Stimulated activated CD8-positive, alpha-beta memory T cell treated with anti-CD3 and anti-CD28 coated beads, Interleukin-12 subunit alpha, Interleukin-12 subunit beta, amount 100 ng/mL, for 24 hours (primary cell): Measurements from ENCODE around the gene FGFR3.
A peak's percentile ranks its signal among the peaks of the same experiment; 100 is the strongest.

ENCODE experiments used
- DNase-seq: peaks from one replicate; pipeline ENCODE4 v3.0.0-alpha.2; 2020; ENCODE audit errors: extremely low read depth

The FGFR3 gene

DNA sequence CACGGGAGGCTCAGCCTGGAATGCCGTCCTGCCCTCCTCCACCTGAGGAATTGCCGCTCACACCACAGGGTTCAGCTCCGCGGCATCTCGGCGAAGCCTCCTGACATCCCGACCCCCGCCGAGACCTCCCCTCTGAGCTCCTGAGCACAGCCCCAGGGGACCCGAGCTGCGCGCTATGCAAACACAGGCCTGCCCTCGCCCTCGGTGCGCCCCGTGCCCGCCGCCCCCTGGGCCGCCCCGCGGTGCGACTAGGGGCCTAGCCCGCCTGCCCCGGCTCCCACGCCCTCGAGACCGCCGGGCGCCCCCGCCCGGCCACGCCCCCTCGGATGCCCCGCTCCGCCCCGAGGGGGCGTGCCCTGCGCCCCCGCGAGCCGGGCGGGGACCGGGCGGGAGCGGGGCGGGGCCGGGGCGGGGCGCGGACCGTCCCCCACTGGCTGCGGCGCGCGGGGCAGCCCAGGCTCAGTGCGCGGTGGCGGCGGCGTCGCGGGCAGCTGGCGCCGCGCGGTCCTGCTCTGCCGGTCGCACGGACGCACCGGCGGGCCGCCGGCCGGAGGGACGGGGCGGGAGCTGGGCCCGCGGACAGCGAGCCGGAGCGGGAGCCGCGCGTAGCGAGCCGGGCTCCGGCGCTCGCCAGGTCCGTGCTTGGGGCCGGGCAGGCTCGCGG, at the start of gene FGFR3:
TSS of gene FGFR3 (plus strand) at position 462 of the 664 bp plus-strand sequence. CDS start 642 bp downstream, outside the sequence.
- DNase-seq: no peak

DNA sequence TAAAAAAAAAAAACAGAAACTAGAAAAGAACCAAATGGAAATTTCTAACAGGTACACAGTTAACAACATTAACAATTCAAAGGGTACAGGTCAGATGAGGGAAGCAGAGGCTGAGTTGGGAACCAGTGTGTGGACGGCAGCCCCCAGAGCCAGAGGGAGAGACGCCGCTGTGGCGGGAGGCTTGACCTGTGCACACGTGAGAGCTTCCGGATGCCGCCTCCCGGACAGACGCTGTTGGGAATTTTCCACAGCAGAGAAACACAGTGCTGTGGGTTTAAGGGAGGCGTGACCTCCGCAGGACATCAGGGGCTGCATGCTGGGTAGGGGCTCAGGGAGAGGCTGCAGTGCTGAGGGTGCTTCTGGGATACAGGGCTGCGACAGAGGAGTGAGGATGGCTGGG, 49.5 kb upstream of the FGFR3 start:
- DNase-seq: no peak

DNA sequence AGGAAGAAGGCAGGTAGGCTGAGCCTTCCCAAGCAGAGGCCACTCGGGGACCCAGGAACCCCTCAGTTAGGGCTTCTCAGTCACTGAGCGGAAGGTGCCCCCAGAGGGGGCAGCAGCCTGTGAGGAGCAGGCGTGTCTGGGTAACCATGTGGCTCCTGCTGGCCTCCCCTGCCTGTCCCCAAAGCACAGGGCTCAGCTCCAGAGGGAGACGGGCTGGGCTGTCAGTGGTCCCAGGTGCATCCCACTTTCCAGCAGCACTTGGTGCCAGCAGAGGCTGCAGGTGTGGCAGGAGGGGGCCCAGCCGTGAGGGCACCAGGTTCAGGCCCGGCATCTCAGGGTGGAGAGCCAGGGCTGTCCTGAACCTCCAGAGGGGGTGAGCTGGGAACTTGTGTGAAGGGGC, 49.1 kb upstream of the FGFR3 start:
- DNase-seq: no peak

DNA sequence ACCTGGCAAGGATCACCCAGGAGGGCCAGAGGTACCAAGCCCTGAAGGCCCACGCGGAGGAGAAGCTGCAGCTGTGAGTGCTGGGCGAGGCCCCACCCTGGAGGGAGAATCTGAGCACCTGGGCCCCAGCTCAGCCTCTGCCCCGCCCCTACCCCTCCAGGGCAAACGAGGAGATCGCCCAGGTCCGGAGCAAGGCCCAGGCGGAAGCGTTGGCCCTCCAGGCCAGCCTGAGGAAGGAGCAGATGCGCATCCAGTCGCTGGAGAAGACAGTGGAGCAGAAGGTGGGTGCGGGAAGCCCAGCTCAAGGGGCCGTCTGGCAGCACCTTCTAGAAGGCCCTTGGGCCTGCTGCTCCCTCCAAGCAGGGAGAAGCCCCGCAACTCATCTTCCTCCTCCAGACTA, 48.5 kb upstream of the FGFR3 start:
- no peak for DNase-seq

DNA sequence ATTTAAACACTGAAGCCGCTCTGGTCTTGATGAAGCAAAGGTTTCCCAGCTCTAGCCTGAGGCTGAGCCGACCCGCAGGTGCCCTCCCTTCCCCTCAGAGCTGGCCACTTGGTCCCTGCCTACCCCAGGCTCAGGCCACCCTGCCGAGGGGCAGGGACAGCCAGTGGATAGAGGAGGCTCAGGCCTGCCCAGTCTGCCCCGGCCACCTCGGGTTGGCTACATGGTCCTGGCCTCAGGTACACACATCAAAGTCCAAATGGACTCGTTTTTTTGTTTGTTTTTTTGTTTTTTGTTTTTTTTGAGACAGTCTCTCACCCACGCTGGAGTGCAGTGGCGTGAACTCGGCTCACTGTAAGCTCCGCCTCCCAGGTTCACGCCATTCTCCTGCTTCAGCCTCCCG, 47.9 kb upstream of the FGFR3 start:
- no peak for DNase-seq

DNA sequence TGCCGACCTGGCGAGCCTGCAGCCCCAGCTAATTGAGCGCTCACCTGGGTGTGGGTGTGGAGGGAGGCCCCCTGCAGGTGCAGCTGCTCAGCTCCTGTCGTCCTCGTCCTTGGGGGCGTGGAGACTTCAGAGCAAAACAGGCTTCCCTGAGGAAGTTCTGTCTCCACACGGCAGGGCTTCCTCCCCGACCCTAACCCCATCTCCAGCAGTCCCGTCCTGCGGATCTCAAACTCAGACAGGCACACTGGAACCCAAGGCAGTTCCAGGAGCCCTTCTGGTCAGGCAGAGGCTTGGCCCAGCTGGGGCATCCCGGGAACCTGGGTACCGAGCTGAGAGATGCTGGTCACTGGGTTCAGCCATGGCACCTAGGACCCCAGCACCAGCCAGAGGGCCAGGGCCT, 47.4 kb upstream of the FGFR3 start:
- no peak for DNase-seq

DNA sequence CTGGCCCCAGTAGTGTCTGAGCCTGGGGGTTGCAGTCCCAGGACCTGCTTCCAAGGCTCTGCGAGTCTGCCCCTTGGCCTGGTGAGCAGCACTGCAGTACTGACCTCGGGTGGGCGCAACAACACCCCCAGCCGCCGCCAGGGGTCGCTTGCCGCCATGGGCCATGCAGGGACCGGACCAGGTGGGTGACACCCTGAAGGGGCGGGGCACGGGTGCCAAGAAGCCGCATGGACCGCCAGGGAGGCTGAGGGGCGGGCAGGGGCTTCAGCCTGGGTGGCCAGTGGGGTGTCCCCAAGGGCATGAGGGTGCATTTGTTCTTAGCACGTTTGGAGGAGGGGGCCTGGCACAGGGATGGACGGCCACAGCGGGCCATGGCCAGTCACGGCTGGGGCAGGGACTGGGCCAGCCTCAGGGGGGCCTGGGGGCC, 46.8 kb upstream of the FGFR3 start:
- DNase-seq: peak; percentile 63

DNA sequence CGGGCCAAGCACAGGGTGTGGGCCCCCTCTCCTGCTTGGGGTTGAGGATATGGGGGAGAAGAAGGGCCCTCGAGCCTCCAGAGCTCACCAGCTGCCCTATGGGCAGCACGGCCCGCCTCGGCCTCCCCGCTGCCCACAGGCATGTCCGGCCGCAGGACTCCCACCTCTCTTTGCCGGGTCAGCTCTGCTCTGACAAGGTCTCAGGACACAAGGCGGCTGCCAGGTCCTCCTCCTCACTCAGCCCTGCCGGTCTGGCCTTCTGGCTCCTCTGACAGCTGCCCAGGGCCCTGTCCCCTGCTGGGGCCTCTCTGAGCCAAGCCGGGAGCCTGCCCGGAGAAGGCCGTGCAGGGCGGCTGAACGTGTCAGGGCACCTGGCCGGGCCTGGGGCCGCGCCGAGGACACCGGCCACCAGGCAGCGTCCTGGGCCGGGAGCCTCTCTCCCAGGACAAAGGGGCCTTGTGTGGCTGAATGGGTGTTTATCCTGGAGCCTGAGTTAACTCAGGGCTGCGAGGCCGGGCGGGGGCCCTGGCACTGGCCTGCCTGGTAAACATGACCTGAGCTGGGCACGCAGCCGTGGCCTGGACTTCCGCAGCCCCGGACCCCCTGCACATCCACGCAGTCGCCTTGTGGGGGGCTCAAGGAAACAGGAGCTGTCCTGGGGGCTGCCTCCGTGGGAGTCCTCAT, 46.0 kb upstream of the FGFR3 start:
- DNase-seq: no peak

DNA sequence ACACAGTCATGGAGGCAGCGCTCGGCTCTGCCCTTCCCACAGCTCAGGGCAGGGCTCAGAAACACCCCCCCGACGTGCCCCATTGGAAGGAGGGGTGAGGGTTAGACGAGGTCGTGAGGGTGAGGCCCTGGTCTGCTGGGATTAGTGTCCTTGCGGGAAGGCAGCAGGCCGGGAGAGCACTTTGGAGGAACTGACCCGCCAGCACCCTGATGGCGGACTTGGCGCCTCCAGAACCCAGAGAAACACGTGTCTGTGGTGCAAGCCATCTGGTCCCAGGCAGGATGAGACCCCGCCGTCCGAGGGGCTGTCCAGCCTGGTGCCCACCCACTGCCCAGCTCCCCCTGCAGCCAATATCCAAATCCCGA, 45.5 kb upstream of the FGFR3 start:
- DNase-seq: no peak

DNA sequence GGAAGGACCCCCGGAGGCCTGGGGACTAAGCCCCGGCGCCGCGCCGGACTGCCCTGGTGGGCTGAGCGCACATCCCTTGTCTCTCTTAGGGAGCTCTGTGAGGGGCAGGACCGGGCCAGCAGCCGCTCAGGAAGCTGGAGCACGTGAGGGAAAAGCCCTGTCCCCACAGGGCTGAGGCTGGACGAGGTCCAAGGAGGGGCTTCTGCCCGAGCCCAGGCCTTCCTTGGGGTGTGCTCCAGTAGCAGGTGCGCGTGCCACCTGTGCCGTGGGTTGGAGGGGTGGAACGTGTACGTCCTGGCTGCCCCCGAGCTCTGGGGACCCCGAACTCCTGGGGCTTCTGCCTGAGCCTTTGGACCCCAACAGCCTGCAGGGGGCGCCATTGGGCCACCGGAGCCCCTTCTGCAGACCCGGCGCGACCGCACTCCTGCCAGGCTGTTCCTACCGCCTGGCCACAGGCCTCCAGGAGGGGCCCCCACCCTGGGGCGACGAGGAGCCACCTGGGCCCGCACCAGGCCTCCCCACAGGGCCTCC, 44.6 kb upstream of the FGFR3 start:
- peak; percentile 62 for DNase-seq

DNA sequence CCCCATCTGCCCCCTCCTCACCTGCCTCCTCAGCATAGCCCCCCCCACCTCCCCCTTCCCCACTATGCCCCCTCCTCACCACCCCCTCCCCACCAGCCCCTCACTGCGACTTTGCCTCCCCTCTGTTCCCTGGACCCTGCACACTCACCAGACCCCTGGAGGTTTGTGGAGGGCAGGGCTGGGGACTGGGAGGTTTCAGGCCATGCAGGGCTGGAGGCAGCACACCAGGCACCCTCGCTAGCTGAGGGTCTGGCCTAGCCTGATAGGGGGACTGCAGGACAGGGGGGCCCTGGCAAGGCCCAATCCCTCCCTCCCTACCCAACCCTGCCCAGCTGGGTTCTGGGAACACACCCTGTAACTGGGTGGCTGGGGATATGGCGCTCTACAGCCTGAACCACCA, 43.7 kb upstream of the FGFR3 start:
- no peak for DNase-seq

DNA sequence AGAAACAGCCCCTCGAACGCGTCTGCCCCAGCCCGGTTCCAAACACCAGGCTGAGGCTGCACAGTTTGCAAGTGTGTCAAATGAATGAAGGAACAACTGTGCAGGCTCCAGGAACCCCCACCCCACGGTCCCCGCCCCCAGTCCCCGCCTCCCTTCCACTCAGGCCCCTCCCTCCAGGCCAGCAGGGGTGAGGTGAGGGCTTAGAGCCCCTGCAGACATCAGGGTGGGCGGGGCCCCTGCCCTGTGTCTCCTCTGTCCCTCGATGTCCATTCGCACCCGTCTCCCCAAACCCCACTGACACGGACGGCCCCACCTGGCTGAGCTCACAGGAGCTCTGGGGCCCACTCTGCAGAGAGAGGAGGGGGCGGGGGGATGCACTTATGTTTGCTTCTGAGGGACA, 43.3 kb upstream of the FGFR3 start:
- DNase-seq: no peak

DNA sequence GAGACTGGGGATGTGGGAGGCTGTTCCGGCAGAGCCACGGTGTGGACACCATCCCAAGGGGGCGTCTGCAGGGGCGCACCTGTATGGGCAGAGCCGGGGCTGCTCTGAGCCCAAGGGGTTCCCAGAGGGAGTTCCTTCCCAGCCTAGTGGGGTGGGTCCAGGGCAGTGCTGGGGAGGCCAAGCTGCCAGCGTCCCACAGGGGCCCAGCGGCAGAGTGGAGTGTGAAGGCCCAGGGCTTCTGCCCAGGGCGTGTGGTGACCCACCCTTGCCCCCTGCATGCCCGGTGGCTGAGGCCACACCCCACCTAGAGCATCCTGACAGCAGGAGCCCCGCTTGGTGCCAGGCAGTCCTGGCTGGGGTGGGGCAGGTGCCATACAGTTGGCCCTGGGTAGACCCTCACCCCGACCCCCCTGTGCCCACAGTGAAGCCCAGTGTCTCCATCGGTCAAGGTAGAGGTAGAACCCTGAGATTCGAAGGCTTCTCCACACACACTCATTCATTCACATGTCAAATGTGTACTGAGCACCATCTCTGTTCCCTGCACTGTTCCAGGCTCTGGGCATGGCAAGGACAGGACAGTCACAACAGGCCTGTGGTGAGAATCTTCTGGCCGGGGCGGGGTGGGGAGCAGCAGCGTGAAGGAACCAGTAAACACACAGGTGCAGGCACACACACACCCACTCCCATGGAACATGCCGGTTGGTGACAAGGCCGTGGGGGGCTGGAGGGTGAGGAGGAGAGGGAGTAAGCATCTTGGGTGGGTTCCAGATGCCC, 42.5 kb upstream of the FGFR3 start:
- no peak for DNase-seq

DNA sequence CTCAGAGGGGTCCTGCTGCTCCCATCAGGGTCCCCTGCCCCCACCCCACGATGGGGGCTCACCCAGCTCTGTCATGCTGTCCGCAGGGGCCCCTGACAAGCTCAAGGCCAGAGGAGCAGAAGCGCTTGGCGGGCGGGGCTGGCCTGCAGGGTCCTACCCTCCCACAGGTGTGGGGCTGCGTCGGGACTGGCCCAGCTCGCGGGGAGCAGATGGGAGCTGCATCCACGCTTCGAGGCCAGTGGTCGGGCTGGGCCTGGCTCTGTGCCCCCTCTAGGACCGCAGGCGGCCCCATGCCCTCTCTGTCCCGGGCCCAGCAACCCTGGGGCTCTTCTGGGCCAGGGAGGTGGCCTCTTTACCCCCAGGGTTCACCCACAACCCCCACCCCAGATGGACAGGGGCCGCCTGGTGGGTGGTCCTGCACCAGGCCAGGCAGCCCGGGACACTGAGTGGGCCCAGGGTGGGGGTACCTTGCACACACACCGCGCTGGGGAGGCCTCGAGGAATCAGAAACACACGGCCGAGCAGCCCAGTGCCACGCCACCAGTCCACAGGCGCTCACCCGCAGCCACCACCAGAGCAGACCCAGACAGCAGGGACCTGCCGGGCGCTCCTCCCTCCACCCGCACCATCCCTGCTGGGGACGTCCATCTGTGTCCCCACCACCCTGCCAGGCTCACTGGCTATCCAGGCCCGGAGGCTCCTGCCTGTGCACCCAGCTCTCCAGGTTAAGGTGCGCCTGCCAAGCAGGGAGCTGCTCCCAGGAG, 41.8 kb upstream of the FGFR3 start:
- DNase-seq: no peak

DNA sequence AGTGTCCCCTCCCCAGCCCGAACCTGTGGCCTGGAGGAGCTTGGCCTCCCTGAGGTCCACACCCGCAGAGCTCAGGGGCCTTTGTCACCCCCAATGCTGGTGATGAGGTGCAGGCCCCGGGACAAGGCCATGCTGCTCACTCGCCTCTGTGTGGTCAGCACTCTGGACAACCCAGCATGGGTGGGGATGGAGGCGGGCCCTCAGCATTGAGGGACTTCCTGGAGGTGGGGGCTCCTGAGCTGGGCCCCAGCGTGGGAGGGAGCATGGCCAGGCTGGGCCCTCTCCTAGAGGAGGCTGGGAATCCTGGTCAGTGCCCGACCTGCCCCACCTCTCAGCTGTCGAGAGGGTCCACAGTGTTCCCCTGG, 41.2 kb upstream of the FGFR3 start:
- DNase-seq: no peak

DNA sequence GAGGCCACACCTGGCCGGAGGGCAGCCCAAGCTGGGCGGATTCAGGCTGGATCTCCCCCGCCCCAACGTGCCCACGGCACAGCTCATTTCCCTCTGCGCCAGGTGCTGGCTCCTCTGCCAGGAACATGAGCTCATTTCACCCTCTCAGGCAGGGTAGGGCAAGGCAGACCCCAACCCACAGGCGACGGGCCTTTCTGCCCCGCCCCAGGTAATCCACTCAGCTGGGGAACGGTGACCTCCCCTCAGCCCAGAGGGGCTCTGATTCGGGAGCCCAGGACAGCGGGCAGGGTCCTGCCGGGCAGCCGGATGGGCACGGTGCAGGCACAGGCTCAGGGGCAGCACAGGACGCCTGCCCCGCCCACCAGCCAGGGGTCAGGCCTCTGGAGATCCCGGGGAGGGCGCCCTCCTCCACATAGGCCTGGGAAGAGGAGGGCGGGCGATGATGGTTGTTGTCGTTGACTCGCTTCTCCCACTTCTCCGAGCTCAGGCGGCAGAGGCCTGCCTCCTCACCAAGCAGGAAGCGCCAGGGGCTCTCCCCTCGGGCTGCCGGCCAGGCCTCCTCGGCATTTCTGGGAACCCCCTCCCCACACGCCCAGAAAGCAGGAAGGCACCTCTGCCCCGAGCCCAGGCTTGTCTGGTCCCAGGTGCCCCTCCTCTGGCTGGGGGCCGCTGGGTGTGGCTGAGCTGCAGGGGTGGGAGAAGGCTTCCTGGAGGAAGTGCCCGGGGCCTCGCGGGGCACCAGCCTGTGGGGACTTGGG, 40.6 kb upstream of the FGFR3 start:
- DNase-seq: no peak

DNA sequence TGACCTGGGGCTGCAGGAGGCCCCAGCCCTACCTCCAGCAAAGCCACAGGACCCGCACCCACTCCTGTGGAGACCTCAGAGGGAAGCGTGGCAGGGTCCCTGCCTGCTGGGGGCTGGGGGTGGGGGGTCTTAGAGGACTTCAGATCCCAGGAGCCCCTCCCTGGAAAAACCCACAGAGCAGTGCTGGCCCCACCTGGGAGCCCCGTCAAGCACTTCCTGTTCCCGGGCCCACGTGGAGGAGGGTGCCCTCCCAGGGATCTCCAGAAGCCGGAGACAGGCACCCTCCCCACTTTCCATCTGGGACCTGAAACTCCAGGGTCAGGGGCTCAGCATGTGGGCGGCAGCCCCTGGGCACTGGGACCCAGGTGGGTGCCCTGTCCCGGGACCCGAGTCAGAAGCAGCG, 39.8 kb upstream of the FGFR3 start:
- DNase-seq: no peak

DNA sequence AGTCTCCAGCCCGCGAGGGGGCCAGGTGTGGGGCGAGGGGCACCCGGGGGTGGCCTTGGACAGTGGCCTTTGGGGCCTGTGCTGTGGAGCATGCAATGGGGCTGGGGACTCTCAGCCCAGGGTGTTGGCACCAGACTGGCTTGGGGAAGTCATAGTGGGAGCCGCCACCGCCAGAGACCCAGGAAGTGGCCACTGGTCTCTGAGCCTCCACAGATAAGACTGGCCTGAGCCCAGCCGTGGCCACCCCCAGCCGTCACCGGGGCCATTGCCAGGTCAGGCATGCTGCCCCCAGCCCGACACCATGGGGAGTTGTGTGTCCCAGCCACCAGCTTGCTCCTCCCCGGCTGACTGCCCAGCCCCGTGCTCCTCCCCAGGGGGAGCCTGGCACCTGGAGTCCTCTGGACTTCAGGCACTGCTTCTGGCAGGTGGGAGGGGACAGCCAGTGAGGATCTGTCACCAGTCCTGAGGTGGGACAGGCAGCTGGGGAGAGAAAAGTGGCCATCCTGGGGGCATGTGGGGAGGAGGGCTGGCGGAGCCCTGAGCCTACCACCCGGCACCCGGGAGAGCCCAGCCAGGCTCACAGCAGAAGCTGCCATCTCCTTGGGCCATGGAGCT, 39.3 kb upstream of the FGFR3 start:
- no peak for DNase-seq

DNA sequence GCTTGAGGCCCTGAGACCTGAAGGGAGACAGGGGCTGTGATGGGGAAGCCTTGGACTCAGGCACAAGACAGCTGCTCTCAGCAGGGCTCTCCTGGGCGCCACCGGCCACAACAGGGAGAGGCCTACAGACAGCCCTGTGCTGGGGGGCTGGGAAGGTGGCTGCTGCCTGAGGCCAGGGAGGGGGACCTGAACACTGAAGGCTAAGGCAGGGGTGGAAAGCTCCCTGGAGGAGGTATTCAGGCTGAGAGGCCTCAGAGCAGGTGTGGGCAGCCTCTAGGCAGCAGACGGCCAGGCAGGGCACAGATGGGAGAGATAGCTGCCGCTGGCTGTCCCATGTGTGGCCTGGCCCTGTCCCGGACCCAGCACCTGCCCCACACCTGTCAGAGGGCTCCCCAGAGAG, 38.8 kb upstream of the FGFR3 start:
- no peak for DNase-seq

DNA sequence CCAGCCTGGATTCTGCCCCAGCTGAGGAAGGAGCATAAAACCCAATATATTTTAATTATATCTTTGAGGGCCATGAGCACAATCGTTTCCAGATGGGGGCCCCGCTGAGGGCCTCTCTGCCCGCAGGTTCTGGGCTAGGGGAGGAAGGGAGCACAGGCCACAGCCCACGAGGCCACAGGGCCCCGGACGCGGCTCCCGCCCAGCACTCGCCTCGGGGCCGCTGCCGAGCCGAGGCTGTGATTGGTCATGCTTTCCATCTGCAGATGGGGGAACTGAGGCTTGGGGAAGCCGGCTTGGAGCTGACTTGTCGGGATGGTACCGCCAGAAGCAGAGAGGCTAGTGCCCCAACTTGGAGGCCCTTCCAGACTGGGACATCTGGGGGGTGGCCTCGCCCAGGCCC, 37.8 kb upstream of the FGFR3 start:
- DNase-seq: no peak

DNA sequence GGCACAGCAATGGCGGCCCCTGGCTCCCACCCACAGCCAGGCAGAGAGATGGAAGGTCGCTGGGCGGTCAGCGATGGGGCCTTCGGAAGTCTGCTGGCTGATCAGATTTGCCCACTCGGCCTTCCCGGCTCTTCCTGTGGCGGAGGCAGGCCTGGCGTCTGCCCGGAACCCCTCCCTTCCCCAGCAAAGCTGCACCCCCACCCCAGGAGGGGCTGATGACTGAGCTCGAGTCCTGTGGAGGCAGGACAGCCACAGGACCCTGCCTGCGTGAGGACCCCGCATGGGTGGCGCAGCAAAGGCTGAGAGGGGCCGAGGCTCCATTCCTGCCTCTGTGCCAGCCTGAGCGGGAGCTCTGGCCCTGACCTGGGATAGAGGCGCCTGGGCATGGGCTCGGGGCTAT, 37.0 kb upstream of the FGFR3 start:
- DNase-seq: no peak
